Measurements from ENCODE around the gene MPI.

The MPI gene

GRCh38 chr15:74889883-74890664, at the start of gene MPI:
Gene MPI, plus strand, starts transcription at chr15:74890042. Its CDS starts 32 bp downstream, at chr15:74890074.
- Histone ChIP-seq H3K27me3 (ENCODE audit: control insufficient read depth, insufficient read depth, low read length) (no peaks in the 10 kb centered on the region), H3K27ac (ENCODE audit: low read depth, low read length) (no peak within 1 kb of the TSS), H3K4me1 (ENCODE audit: control insufficient read depth, insufficient read depth, low read length) (peaks cover 5% of the 10 kb centered on the region; the same call in 1 of the 2 replicates), H3K36me3 (ENCODE audit: control insufficient read depth, insufficient read depth, low read length) (peaks cover 25% of the 10 kb centered on the region), H3K4me3 (ENCODE audit: low read depth, low read length) (peak within 1 kb of the TSS; percentile 79), H3K9me3 (ENCODE audit: control insufficient read depth, insufficient read depth, low read depth, low read length) (no peaks in the 10 kb centered on the region), H3K9ac (ENCODE audit: low read length) (peak within 1 kb of the TSS; percentile 88)

DNA sequence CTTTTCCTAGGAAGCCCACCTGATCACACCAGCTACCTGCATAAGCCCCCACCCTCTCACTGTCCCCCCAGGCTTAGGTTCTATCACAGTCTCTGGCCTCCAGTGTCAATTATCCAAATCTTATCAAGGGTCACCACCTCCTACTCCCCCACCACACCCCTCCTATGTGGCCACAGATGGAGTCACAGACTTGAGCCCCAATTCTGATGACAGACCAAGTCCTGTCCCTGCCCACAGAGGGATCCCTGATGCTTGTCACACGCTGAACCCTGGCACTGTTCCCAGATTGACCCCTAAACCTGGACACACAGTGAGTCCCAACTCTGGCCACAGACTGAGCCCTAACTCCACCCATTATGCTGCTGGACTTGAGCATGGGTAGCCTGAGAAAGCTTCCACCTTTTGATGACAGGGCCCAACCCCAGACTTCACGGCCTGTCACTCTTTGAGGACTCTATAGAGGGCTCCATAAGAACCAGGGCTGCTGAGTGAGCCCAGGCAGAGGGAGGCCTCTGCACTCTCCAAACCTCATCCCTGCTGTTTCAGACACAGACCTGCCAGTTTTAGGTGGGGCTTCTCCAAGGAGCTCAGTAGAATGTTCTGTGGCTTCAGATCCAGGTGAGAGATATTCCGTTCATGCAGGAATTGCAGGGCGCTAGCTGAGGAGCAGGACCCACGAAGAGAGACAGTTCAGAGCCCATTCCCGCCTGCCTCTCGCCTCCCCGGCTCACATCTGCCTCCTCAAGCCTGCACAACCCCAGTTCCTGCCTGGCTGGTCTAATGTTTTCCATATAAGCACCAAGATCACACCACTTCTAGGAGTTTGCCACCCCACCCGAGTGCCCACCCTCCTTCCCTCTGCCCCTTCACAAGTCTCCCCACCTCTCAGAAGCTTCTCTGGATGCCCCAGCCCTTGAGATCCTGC, 48.7 kb upstream of the MPI start:
- H3K27me3 ChIP-seq (ENCODE audit: control insufficient read depth, insufficient read depth, low read length): no peaks in the 10 kb centered on the region
- no peak overlapping the region for H3K27ac ChIP-seq (ENCODE audit: low read depth, low read length)
- no peak overlapping the region for H3K9ac ChIP-seq (ENCODE audit: low read length)
- no peak overlapping the region for H3K4me3 ChIP-seq (ENCODE audit: low read depth, low read length)
- peaks cover 17% of the 10 kb centered on the region for H3K4me1 ChIP-seq (ENCODE audit: control insufficient read depth, insufficient read depth, low read length)
- no peaks in the 10 kb centered on the region for H3K9me3 ChIP-seq (ENCODE audit: control insufficient read depth, insufficient read depth, low read depth, low read length)
- H3K36me3 ChIP-seq (ENCODE audit: control insufficient read depth, insufficient read depth, low read length): peaks cover 34% of the 10 kb centered on the region

GRCh38 chr15:74841891-74842373, 47.9 kb upstream of the MPI start:
- Histone ChIP-seq H3K9me3 (ENCODE audit: control insufficient read depth, insufficient read depth, low read depth, low read length) (no peaks in the 10 kb centered on the region), H3K36me3 (ENCODE audit: control insufficient read depth, insufficient read depth, low read length) (peaks cover 30% of the 10 kb centered on the region), H3K4me1 (ENCODE audit: control insufficient read depth, insufficient read depth, low read length) (peaks cover 17% of the 10 kb centered on the region), H3K27ac (ENCODE audit: low read depth, low read length) (no peak overlapping the region), H3K27me3 (ENCODE audit: control insufficient read depth, insufficient read depth, low read length) (no peaks in the 10 kb centered on the region), H3K9ac (ENCODE audit: low read length) (no peak overlapping the region), H3K4me3 (ENCODE audit: low read depth, low read length) (peak overlapping the region; percentile 86)

GRCh38 chr15:74842581-74843444, 47.0 kb upstream of the MPI start, which contains the start of gene ULK3:
Gene ULK3, minus strand, starts transcription at chr15:74843156. Its CDS starts 51 bp downstream, at chr15:74843105.
- Histone ChIP-seq H3K27me3 (ENCODE audit: control insufficient read depth, insufficient read depth, low read length) (no peaks in the 10 kb centered on the region), H3K36me3 (ENCODE audit: control insufficient read depth, insufficient read depth, low read length) (peaks cover 32% of the 10 kb centered on the region), H3K4me1 (ENCODE audit: control insufficient read depth, insufficient read depth, low read length) (peaks cover 17% of the 10 kb centered on the region), H3K9ac (ENCODE audit: low read length) (peak within 1 kb of the TSS; percentile 81), H3K4me3 (ENCODE audit: low read depth, low read length) (peak within 1 kb of the TSS; percentile 86), H3K9me3 (ENCODE audit: control insufficient read depth, insufficient read depth, low read depth, low read length) (no peaks in the 10 kb centered on the region), H3K27ac (ENCODE audit: low read depth, low read length) (peak within 1 kb of the TSS; percentile 92)

- Histone ChIP-seq H3K4me3 (ENCODE audit: low read depth, low read length) (peak overlapping the region; percentile 86), H3K9ac (ENCODE audit: low read length) (peak overlapping the region; percentile 81), H3K27me3 (ENCODE audit: control insufficient read depth, insufficient read depth, low read length) (no peaks in the 10 kb centered on the region), H3K4me1 (ENCODE audit: control insufficient read depth, insufficient read depth, low read length) (peaks cover 17% of the 10 kb centered on the region), H3K36me3 (ENCODE audit: control insufficient read depth, insufficient read depth, low read length) (peaks cover 36% of the 10 kb centered on the region), H3K9me3 (ENCODE audit: control insufficient read depth, insufficient read depth, low read depth, low read length) (no peaks in the 10 kb centered on the region), H3K27ac (ENCODE audit: low read depth, low read length) (peak overlapping the region; percentile 92)
Measured at GRCh38 chr15:74843445-74843828, 46.4 kb upstream of the MPI start.

- Histone ChIP-seq H3K9ac (ENCODE audit: low read length) (peak overlapping the region; percentile 81), H3K27ac (ENCODE audit: low read depth, low read length) (peak overlapping the region; percentile 92; the same call in 1 of the 2 replicates), H3K4me3 (ENCODE audit: low read depth, low read length) (peak overlapping the region; percentile 86), H3K9me3 (ENCODE audit: control insufficient read depth, insufficient read depth, low read depth, low read length) (no peaks in the 10 kb centered on the region), H3K36me3 (ENCODE audit: control insufficient read depth, insufficient read depth, low read length) (peaks cover 37% of the 10 kb centered on the region), H3K4me1 (ENCODE audit: control insufficient read depth, insufficient read depth, low read length) (peaks cover 17% of the 10 kb centered on the region), H3K27me3 (ENCODE audit: control insufficient read depth, insufficient read depth, low read length) (no peaks in the 10 kb centered on the region)
Measured at GRCh38 chr15:74843891-74844299, 45.9 kb upstream of the MPI start.

DNA sequence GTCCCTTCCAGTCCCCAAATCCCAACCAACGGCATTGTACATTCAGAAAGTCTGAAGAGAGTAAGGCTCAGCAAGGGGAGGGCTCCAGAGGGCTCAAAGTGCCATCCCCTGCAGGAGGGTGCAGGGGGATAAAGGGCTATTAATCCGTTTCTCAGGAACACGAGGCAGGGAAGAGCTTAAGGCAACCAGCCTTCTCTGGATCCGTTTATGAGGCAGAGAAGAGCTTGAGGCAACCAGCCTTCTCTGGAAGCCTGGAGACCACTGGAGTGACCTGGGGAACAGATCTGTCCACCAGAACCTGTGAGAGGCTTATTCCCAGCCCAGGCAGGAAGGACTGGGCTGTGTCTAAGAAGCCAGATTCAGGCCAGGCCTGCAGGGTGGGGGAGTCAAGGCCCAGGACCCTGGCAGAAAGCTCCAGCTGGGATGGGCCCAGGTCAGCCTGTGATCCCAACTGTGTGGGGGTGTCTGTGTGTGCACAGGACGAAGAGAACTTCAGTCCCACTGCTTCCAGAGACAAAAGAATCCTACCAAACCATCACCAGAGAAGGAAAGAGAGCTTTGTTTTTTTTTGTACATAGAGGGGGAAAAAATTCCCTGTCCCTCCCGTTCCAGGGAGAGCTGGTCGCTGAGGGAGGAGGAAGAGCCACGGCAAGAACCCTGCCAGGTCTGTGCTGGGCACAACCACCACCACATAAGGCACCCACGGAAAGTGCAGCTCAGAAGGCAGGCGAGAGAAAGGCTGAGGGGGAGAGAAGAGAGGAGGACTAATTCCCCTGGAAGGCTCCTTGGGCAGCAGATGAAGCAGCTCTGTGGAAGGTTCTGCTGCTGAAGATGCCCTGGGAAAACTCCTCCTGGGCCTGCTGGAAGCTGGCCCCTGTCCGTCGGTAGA, 45.3 kb upstream of the MPI start:
- H3K9me3 ChIP-seq (ENCODE audit: control insufficient read depth, insufficient read depth, low read depth, low read length): no peaks in the 10 kb centered on the region
- peaks cover 17% of the 10 kb centered on the region for H3K4me1 ChIP-seq (ENCODE audit: control insufficient read depth, insufficient read depth, low read length)
- H3K4me3 ChIP-seq (ENCODE audit: low read depth, low read length): no peak overlapping the region
- no peak overlapping the region for H3K27ac ChIP-seq (ENCODE audit: low read depth, low read length)
- H3K27me3 ChIP-seq (ENCODE audit: control insufficient read depth, insufficient read depth, low read length): no peaks in the 10 kb centered on the region
- H3K9ac ChIP-seq (ENCODE audit: low read length): no peak overlapping the region
- H3K36me3 ChIP-seq (ENCODE audit: control insufficient read depth, insufficient read depth, low read length): peaks cover 37% of the 10 kb centered on the region

- no peak overlapping the region for H3K4me3 ChIP-seq (ENCODE audit: low read depth, low read length)
- H3K27me3 ChIP-seq (ENCODE audit: control insufficient read depth, insufficient read depth, low read length): no peaks in the 10 kb centered on the region
- peaks cover 17% of the 10 kb centered on the region for H3K4me1 ChIP-seq (ENCODE audit: control insufficient read depth, insufficient read depth, low read length)
- H3K27ac ChIP-seq (ENCODE audit: low read depth, low read length): no peak overlapping the region
- H3K36me3 ChIP-seq (ENCODE audit: control insufficient read depth, insufficient read depth, low read length): peaks cover 43% of the 10 kb centered on the region
- no peaks in the 10 kb centered on the region for H3K9me3 ChIP-seq (ENCODE audit: control insufficient read depth, insufficient read depth, low read depth, low read length)
- no peak overlapping the region for H3K9ac ChIP-seq (ENCODE audit: low read length)
Measured at GRCh38 chr15:74845208-74845568, 44.7 kb upstream of the MPI start.

GRCh38 chr15:74845581-74845980, 44.3 kb upstream of the MPI start:
- Histone ChIP-seq H3K27me3 (ENCODE audit: control insufficient read depth, insufficient read depth, low read length) (no peaks in the 10 kb centered on the region), H3K9ac (ENCODE audit: low read length) (no peak overlapping the region), H3K27ac (ENCODE audit: low read depth, low read length) (no peak overlapping the region), H3K9me3 (ENCODE audit: control insufficient read depth, insufficient read depth, low read depth, low read length) (no peaks in the 10 kb centered on the region), H3K36me3 (ENCODE audit: control insufficient read depth, insufficient read depth, low read length) (peaks cover 44% of the 10 kb centered on the region), H3K4me3 (ENCODE audit: low read depth, low read length) (no peak overlapping the region), H3K4me1 (ENCODE audit: control insufficient read depth, insufficient read depth, low read length) (peaks cover 17% of the 10 kb centered on the region)
